Heart left ventricle (tissue), 16 donors: ENCODE measurements around the gene AMPD3. TPM values are rescaled to one million over a fixed set of nuclear protein-coding genes. Genes with fewer than 3 reads are reported as not detected.

Experiments used
- ATAC-seq, 4 donors: fragments of 200-7000 bp; cut with Tn5 transposase; one replicate each; pipeline ENCODE4 v1.9.1; 2020 to 2022; ENCODE audit warnings: moderate library complexity in 4 of 4, mild to moderate bottlenecking in 3 of 4, moderate number of reproducible peaks in 1 of 4
- DNase-seq, 5 donors: peaks; one replicate each; pipeline ENCODE4 v3.0.0-alpha.2; 2020
- H3K27ac ChIP-seq, 12 donors: fragments of 200-600 bp; sonication (generic) in 4 of 12; one replicate each; pipeline versions ENCODE4 v1.5.0 to v1.8.0; 2016 to 2022; ENCODE audit warnings: mild to moderate bottlenecking in 2 of 12
- H3K27me3 ChIP-seq, 9 donors: fragments of 200-600 bp; sonication (generic) in 2 of 9; one replicate each; pipeline versions ENCODE4 v1.5.1 to v1.8.0; 2016 to 2022; ENCODE audit warnings: mild to moderate bottlenecking in 3 of 9
- H3K36me3 ChIP-seq, 9 donors: fragments of 200-600 bp; sonication (generic) in 2 of 9; one replicate each; pipeline versions ENCODE4 v1.5.0 to v1.8.0; 2018 to 2022; ENCODE audit warnings: mild to moderate bottlenecking in 2 of 9
- H3K4me1 ChIP-seq, 12 donors: fragments of 200-600 bp; sonication (generic) in 4 of 12; one replicate each; pipeline versions ENCODE4 v1.5.0 to v1.8.0; 2016 to 2022; ENCODE audit warnings: mild to moderate bottlenecking in 3 of 12
- H3K4me3 ChIP-seq, 12 donors: fragments of 200-600 bp; sonication (generic) in 4 of 12; one replicate each; pipeline versions ENCODE4 v1.5.0 to v1.8.0; 2017 to 2022; ENCODE audit warnings: mild to moderate bottlenecking in 9 of 12, moderate library complexity in 4 of 12
- H3K9me3 ChIP-seq, 12 donors: fragments of 200-600 bp; sonication (generic) in 4 of 12; one replicate each; pipeline versions ENCODE4 v1.5.0 to v1.8.0; 2016 to 2022; ENCODE audit warnings: mild to moderate bottlenecking in 1 of 12
- CTCF ChIP-seq, 12 donors: fragments of 200-600 bp; sonication (generic) in 4 of 12; IDR thresholded peaks; one replicate each; pipeline versions ENCODE4 v1.5.0 to v1.8.0; 2018 to 2022; ENCODE audit warnings: antibody characterized with exemption in 12 of 12, mild to moderate bottlenecking in 5 of 12
- POLR2A ChIP-seq, 2 donors: fragments of 450-650 bp; IDR thresholded peaks; one replicate each; pipeline ENCODE4 v1.6.1; 2017; ENCODE audit warnings: antibody characterized with exemption in 2 of 2, mild to moderate bottlenecking in 2 of 2, moderate library complexity in 2 of 2
- WGBS, 4 donors: extraction: QIAGEN DNeasy Blood & Tissue Kit in 2 of 4; methylation state at CpG; one replicate each; pipeline versions ENCODE4 v1.1.5 to v1.1.7; 2013 to 2018; 5-methylcytosine and 5-hydroxymethylcytosine counted together
- intact Hi-C, 10 donors: fragments of 100-400 bp; cut with DNase I; formaldehyde crosslinking; loops; one replicate each; pipeline versions ENCODE4 v1.11.1 to v1.14.2; 2022
- polyA plus RNA-seq, 2 donors: library from polyadenylated mRNA; stranded (reverse); fragments of 200-250 nt; gene quantifications; one replicate each; pipeline ENCODE4 v1.2.3, GENCODE V29; 2013
- total RNA-seq, 9 donors: library from RNA; depleted of rRNA in 2 of 9; stranded (reverse); fragments of >200 nt in 2 of 9; fragmentation: NEBNext Ultra II Directional in 3 of 9; extraction: Animal tissue kit (Norgen Biotek cat#: 25700) in 3 of 9; gene quantifications; one replicate each; pipeline versions ENCODE4 v1.1.0 to v1.2.4, GENCODE V29; 2016 to 2023
- donor health status: ischemic (EF 13 %, LVEDD 7.1; RV severe dilation, severe dysfunction).
- donor health status: healthy with polysubstance abuse.
- donor health status: DM: no; HTN: yes; CAD: no.
- donor health status: DM: no; HTN: no; CAD: no.
- donor health status: ischemic (EF 25% LVEDD 6.9; RV normal size, moderate dysfunction).
- donor health status: ischemic (EF 25% LVEDD 5.7; RV mildly dilated, moderate dysfunction).
- donor health status: healthy.
- donor health status: DM: yes; HTN: yes; CAD: no.
- donor health status: ischemic (EF 35%, LVEDD 5.7; RV mildly dilated, moderate dysfunction).
- donor health status: nonischemic (EF 11% LVEDD 7.7; RV severe dilation, severe dysfunction).
- donor health status: DM: yes; HTN: yes; CAD: no.
- donor health status: PGD.
- donor health status: ischemic (EF 29% LVEDD 5.4; RV normal size, mild dysfunction).
- donor health status: nonischemic (EF 23%, LVEDD 6.1; RV moderate dilation, normal function).

AMPD3 gene
- total and polyA plus RNA-seq, 11 donors = 1.0 to 16.8 (median 2.7) TPM

- Histone ChIP-seq H3K4me1 (peaks cover 0 to 25% (median 0%) of the 10 kb centered on the region in 12 donors), H3K36me3 (peaks cover 0 to 30% (median 0%) of the 10 kb centered on the region in 9 donors), H3K27ac (peak overlapping the region in 1 of 12 donors; percentile 63), H3K27me3 (no peaks in the 10 kb centered on the region), H3K9me3 (no peaks in the 10 kb centered on the region), H3K4me3 (no peak overlapping the region)
- WGBS, 4 donors = 67 to 79% (median 73%) methylated on average over 6 of the region's 6 CpGs
- DNase-seq (no peak), ATAC-seq (no peak)
- TF ChIP-seq CTCF (IDR thresholded peaks at IDR 0.05) = no peak
- no peak for TF ChIP-seq POLR2A (IDR thresholded peaks at IDR 0.05)
- intact Hi-C loops = loop anchor here in 1 of 10 donors (10.0 kb wide), 1 partner anchor 101 kb away; no protein-coding TSS in a partner anchor
Measured at GRCh38 chr11:10505278-10506007, 50.4 kb downstream of the AMPD3 start.

- intact Hi-C loops = loop anchor here in 1 of 10 donors (10.0 kb wide), 1 partner anchor 101 kb away; no protein-coding TSS in a partner anchor
- H3K9me3 ChIP-seq = no peaks in the 10 kb centered on the region
- H3K27me3 ChIP-seq = no peaks in the 10 kb centered on the region
- peak overlapping the region in 1 of 12 donors; percentile 63 for H3K27ac ChIP-seq
- DNase-seq (no peak), ATAC-seq (no peak)
- peaks cover 0 to 25% (median 0%) of the 10 kb centered on the region in 9 donors for H3K36me3 ChIP-seq
- peaks cover 0 to 25% (median 0%) of the 10 kb centered on the region in 12 donors for H3K4me1 ChIP-seq
- H3K4me3 ChIP-seq = no peak overlapping the region
- TF ChIP-seq CTCF (IDR thresholded peaks at IDR 0.05) (no peak), POLR2A (IDR thresholded peaks at IDR 0.05) (no peak)
Measured at GRCh38 chr11:10506008-10506370, 50.9 kb downstream of the AMPD3 start.

GRCh38 chr11:10511181-10511621 lies 56.1 kb downstream of the AMPD3 start:
- TF ChIP-seq POLR2A (IDR thresholded peaks at IDR 0.05) (no peak), CTCF (IDR thresholded peaks at IDR 0.05) (no peak)
- DNase-seq (no peak), ATAC-seq (no peak)
- Histone ChIP-seq H3K9me3 (no peaks in the 10 kb centered on the region), H3K27ac (no peak overlapping the region), H3K27me3 (no peaks in the 10 kb centered on the region), H3K4me3 (no peak overlapping the region), H3K36me3 (peaks cover 0 to 14% (median 4%) of the 10 kb centered on the region in 9 donors), H3K4me1 (peaks cover 0 to 10% (median under 1%) of the 10 kb centered on the region in 12 donors)
- 85 to 93% (median 90%) methylated on average over 9 to 10 of the region's 10 CpGs for WGBS, 4 donors
- intact Hi-C loops = loop anchor here in 8 of 10 donors (5.0 to 10.0 kb wide), 4 partner anchors 106 to 226 kb away; no protein-coding TSS in a partner anchor

- Histone ChIP-seq H3K4me3 (no peak overlapping the region), H3K36me3 (peaks cover 0 to 40% (median 18%) of the 10 kb centered on the region in 9 donors), H3K27me3 (no peaks in the 10 kb centered on the region), H3K27ac (no peak overlapping the region), H3K9me3 (no peaks in the 10 kb centered on the region), H3K4me1 (peaks cover 0 to 10% (median under 1%) of the 10 kb centered on the region in 12 donors)
- ATAC-seq (no peak), DNase-seq (no peak)
- 39 to 60% (median 46%) methylated on average over 2 of the region's 2 CpGs for WGBS, 4 donors
- TF ChIP-seq POLR2A (IDR thresholded peaks at IDR 0.05) (no peak), CTCF (IDR thresholded peaks at IDR 0.05) (peak in 11 of 12 donors; percentile 16 to 57 (median 42))
- intact Hi-C loops = loop anchor here in 9 of 10 donors (1.0 to 10.0 kb wide), 7 partner anchors 109 to 223 kb away; no protein-coding TSS in a partner anchor
Measured at GRCh38 chr11:10514202-10514601, 59.1 kb downstream of the AMPD3 start.
